Daoy (cell line): ENCODE measurements around the gene EEF2K. TPM values are rescaled to one million over a fixed set of nuclear protein-coding genes. Genes with fewer than 3 reads are reported as not detected.
A peak's percentile ranks its signal among the peaks of the same experiment; 100 is the strongest.
"Not testable (repeated sequence)": the region's sequence is repeated elsewhere in the genome, so short reads cannot be mapped to it uniquely, and the experiment has no call there.

Source experiments
- DNase-seq: peaks from one replicate; pipeline ENCODE4 v3.0.0-alpha.2; 2015; ENCODE audit warnings: low read depth
- total RNA-seq: library from RNA; depleted of rRNA; stranded (reverse); fragments of >200 nt; shearing (Covaris generic); gene quantifications from 2 replicates; pipeline ENCODE4 v1.2.3, GENCODE V29; 2014

Gene EEF2K
- total RNA-seq, 1 experiment from 2014 or later, result 7.3 TPM

DNA sequence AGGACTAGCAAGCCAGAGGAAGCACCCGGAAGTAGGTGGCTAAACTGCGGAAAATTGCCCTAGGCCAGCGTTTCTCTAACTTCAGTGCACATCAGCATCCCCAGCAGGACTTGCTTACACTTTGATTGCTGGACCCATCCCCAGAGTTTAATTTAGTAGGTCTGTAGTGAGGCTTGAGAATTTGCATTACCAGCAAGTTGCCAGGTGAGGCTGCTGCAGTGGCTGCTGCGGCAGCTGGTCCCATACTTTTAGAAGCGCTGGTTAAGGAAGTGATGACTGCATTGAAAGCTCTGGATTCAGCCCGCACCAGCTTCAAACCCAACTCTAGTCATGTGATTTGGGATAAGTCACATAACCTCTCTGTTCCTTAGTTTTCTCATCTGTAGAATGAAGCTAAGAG is 4.2 kb downstream of the EEF2K start:
- DNase-seq, result no peak

DNA sequence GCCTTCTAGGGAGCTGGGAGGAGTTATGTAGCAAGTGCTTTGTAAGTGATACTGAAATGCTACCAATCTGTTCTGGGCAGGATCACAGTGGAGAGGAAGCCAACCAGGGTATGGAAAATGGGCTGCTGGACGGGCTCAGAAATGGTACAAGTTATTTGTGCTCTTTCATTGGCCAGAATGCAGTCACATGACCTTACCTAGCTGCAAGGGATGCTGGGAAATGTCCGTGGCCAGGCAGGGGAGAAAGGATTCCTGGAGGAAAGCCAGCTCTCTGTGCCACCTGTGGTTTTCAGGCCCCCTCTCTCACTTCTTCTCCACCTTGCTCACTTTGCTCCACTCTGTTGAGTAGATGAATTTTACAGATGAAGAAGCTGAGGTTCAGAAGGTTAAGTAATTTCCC is 4.8 kb downstream of the EEF2K start:
- no peak for DNase-seq

- no peak for DNase-seq
These were observed 7.2 kb downstream of the EEF2K start for GRCh38 chr16:22213236-22213635.

GRCh38 chr16:22213801-22214200 is 7.7 kb downstream of the EEF2K start:
- no peak for DNase-seq

GRCh38 chr16:22214402-22214801 is 8.3 kb downstream of the EEF2K start:
- DNase-seq, result no peak

GRCh38 chr16:22214889-22215288 is 8.8 kb downstream of the EEF2K start:
- no peak for DNase-seq

- peak; percentile 50 for DNase-seq
These were observed 10.2 kb downstream of the EEF2K start for GRCh38 chr16:22216191-22216831.

DNA sequence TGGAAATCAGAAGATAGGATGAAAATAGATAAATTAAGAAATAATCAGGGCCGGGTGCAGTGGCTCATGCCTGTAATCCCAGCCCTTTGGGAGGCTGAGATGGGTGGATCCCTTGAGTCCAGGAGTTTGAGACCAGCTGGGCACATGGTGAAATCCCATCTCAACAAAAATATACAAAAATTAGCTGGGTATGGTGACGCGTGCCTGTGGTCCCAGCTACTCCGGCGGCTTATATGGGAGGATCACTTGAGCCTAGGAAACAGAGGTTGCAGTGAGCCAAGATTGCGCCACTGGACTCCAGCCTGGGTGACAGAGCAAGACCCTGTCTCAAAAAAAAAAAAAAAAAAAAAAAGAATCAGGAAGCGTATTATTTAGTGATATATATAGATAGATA is 10.8 kb downstream of the EEF2K start:
- DNase-seq, result not testable (repeated sequence)

GRCh38 chr16:22217890-22218730 is 12.0 kb downstream of the EEF2K start:
- no peak for DNase-seq

DNA sequence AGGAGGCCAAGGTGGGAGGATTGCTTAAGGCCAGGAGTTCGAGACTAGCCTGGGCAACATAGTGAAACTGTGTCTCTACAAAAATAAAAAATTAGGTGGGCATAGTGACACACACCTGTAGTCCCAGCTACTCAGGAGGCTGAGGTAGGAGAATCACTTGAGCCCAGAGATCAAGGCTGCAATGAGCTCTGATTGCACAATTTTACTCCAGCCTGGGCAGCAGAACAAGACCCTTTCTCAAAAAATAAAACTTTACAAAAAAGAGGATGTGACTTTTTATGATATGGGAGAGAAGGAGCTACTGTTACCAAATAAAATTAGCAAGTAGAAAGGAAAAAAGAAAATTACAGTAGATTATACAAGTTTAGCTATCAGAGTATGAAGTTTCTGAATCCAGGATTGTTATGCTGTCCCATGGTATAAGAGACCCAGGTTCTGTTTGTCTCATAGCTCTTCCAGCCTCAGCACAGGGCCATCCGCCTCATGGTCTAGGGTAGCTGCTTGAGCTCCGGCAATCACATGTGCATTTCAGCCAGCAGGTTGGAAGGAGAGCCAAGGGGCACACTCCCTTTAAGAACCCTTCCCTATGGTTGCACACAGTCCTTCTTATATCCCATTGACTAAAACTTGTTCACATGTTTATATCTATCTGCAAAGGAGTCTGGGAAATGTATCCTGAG is 13.5 kb downstream of the EEF2K start:
- DNase-seq, result no peak

DNA sequence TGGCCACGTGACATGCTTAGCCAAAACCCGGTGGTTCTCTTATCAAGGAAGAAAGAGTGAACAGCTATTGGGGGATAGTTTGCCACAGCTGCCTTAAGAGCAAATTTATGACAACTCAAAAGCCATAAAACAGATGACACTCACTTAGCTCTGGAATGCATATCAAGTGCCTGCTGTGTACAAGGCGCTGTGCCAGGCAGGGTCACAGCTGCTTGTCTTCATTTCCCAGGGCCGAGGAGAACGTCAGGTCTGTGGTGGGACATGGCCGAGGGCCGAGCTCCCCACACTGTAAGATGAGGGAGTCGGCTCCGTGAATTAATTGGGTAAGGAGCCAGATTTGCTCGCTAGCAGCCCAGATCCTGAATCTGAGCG is 14.0 kb downstream of the EEF2K start:
- no peak for DNase-seq

DNA sequence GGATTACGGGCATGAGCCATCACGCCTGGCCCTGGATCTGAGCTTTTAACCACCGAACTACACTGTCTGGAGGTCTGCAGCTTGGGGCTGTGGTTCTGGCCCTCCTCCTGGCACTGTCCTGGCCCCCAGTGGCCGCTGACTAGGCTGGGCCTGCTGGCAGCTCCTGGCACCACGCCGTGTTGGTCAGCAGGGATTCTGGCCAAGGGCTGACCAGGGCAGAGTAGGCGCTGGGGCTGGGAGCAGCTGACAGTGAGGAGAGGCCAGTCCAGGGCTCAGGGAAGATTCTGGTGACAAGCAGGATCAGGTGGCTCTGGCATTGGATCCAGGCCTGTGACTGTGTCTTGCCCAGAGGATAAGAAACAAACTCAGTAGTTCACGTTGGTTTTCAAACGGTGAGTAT is 14.6 kb downstream of the EEF2K start:
- no peak for DNase-seq

DNA sequence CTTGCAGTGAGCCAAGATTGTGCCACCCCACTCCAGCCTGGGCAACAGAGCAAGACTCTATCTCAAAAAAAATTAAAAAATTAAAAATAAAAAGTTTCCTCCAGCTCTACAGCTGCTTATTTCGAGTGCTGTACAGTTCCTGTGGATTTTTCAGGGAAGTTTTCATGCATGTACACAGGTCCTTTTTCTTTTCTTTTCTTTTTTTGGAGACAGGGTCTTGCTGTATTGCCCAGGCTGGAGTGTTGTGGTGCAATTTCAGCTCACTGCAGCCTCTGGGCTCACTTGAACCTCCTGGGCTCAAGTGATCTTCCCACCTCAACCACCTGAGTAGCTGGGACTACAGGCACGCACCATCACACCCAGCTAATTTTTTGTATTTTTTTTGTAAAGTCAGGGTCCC is 15.9 kb downstream of the EEF2K start:
- no peak for DNase-seq

GRCh38 chr16:22222998-22223397 is 16.9 kb downstream of the EEF2K start:
- DNase-seq, result no peak

DNA sequence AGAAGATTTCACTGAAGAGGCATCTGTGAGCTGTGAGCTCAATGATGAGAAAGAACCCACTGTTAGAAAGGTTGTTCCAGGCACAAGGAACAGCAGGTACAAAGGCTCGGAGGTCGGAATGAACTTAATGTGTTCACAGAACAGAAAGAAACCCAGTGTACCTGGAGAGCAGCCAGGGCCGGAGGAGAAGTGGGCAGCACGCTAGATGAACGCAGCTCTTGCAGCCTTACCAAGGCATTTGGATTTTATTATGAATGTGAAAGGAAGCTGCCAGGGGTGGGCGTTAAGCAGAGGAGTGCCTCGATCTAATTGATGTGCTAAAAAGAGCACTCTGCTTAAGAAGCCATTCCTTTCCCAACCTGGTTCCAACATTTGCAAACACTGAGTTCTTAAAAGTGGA is 19.0 kb downstream of the EEF2K start:
- DNase-seq, result no peak

- DNase-seq, result no peak
These were observed 23.8 kb downstream of the EEF2K start for GRCh38 chr16:22229889-22230288.

GRCh38 chr16:22232277-22233036 is 26.4 kb downstream of the EEF2K start:
- peak; percentile 39 for DNase-seq

DNA sequence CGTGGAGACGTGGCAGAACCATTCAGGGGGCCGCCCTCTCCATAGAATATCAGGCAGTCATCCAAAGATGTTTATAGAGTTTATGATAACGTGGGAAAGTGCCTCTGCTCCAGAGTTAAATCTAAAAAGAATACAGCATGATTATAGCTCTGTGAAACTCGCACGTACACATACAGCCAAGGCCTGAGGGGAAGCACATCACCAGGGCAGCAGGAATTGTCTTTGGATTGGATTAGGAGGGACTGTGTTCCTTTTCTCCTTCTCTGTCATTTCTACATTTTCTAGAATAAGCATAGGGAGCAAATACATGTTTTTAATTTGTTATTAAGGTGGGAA is 26.9 kb downstream of the EEF2K start:
- no peak for DNase-seq

GRCh38 chr16:22235839-22236745 is 30.0 kb downstream of the EEF2K start:
- DNase-seq, result no peak

DNA sequence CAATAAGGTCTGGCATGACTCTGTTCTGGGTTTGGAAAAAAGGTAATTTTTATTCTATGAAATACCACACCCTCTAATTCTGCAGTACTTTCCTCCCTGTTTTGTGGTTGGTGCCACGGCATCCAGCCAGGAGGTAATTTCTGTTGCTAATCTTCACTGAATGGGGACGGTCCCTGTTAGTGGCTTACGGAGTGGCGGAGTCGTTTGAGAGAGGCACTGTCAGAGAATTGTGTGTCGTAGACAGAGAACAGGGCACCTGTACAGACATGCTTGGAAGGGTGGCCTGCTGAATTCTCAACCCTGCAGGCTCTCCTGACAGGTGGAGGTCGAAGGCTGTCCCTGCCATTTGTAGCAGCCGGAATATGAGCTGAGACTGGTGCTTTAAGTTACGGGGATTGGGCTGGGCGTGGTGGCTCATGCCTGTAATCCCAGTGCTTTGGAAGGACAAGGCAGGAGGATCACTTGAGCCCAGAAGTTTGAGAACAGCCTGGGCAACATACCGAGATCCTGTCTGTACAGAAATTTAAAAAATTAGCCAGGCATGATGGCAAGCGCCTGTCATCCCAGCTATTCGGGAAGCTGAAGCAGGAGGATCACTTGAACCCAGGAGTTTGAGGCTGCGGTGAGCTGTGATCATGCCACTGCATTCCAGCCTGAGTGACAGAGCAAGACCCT is 33.2 kb downstream of the EEF2K start:
- DNase-seq, result no peak
